A549 (cell line): Measurements from ENCODE around the gene RASA4. TPM values are rescaled to one million over a fixed set of nuclear protein-coding genes. Genes with fewer than 3 reads are reported as not detected.
"Not testable (repeated sequence)": the region's sequence is repeated elsewhere in the genome, so short reads cannot be mapped to it uniquely, and the experiment has no call there.

Source experiments
- ATAC-seq, 2 experiments: fragments of 200-7000 bp in 1 of 2; fragments of >200 bp in 1 of 2; cut with Nextera tagmentation in 1 of 2; cut with Tn5 transposase in 1 of 2; 3 replicates each; pipeline versions ENCODE4 v1.8.0 to v1.9.1; 2018 to 2020; ENCODE audit warnings: mild to moderate bottlenecking in 1 of 2, moderate library complexity in 1 of 2
- CTCF ChIA-PET: fragments of 300-600 bp; sonication (Branson Sonifier 250); formaldehyde crosslinking; extraction: SDS; loops from one replicate; lab custom pipeline; 2021; ENCODE audit warnings: antibody characterized with exemption, inconsistent platforms; lab: Yijun Ruan, JAX
- POLR2A ChIA-PET: fragments of 350-600 bp; formaldehyde crosslinking; extraction: SDS; loops from one replicate; lab custom pipeline; 2021; ENCODE audit warnings: antibody characterized with exemption, inconsistent platforms; lab: Yijun Ruan, JAX
- DNase-seq, 2 experiments: peaks; one replicate each; pipeline versions ENCODE4 v3.0.0 to v3.0.0-alpha.2; 2011 to 2016; ENCODE audit warnings: low read depth in 1 of 2, low spot score in 1 of 2
- FAIRE-seq: peaks from 2 replicates; lab custom pipeline; 2011; peaks lifted over from hg19 to GRCh38; lab: Jason Lieb, UNC
- H3K27ac ChIP-seq, 2 experiments: fragments of >200 bp; sonication (Bioruptor Twin); formaldehyde crosslinking; 3 replicates each; pipeline ENCODE4 v1.5.1; 2016 to 2017
- H3K4me1 ChIP-seq: fragments of >200 bp; sonication (Bioruptor Twin); formaldehyde crosslinking; 3 replicates; pipeline ENCODE4 v1.6.1; 2016
- H3K4me2 ChIP-seq: fragments of >200 bp; sonication (Bioruptor Twin); formaldehyde crosslinking; 3 replicates; pipeline ENCODE4 v1.6.1; 2016
- H3K4me3 ChIP-seq: fragments of >200 bp; sonication (Bioruptor Twin); formaldehyde crosslinking; 3 replicates; pipeline ENCODE4 v1.5.1; 2016
- H3K9me3 ChIP-seq: fragments of >200 bp; sonication (Bioruptor Twin); formaldehyde crosslinking; 3 replicates; pipeline ENCODE4 v1.6.1; 2016
- JUN ChIP-seq, 2 experiments: fragments of >200 bp; sonication (Bioruptor Twin); formaldehyde crosslinking; IDR thresholded peaks; 2 replicates in 1 of 2; 3 replicates in 1 of 2; pipeline ENCODE4 v1.6.1; 2016 to 2017
- KDM5A ChIP-seq: fragments of 200-600 bp; sonication (generic); IDR thresholded peaks from 2 replicates; pipeline ENCODE4 v1.6.1; 2016; ENCODE audit warnings: antibody characterized with exemption, mild to moderate bottlenecking
- PHF8 ChIP-seq: fragments of 200-600 bp; sonication (generic); IDR thresholded peaks from 2 replicates; pipeline ENCODE4 v1.6.1; 2016; ENCODE audit warnings: low read depth, mild to moderate bottlenecking, antibody characterized with exemption, moderate library complexity, borderline replicate concordance
- POLR2A ChIP-seq: IDR thresholded peaks from 2 replicates; pipeline ENCODE4 v1.6.1; 2012; ENCODE audit warnings: mild to moderate bottlenecking, low read length
- WGBS: methylation state at CpG from one replicate; pipeline ENCODE4 v1.1.6; 2017; ENCODE audit errors: missing lambda C conversion rate; 5-methylcytosine and 5-hydroxymethylcytosine counted together
- polyA plus RNA-seq, 4 experiments: library from polyadenylated mRNA; depleted of rRNA in 3 of 4; stranded (reverse); fragments of >200 nt; fragmentation: RNase III in 1 of 4; extraction: RNeasy Plus Mini Kit Qiagen cat#74134 plus additional on column Dnase treatment in 1 of 4; gene quantifications; 2 replicates in 3 of 4; 3 replicates in 1 of 4; pipeline ENCODE4 v1.2.3, GENCODE V29; 2011 to 2017
- TF ChIP-seq, protein P1 (sequence below): fragments of >200 bp; sonication (Bioruptor Twin); formaldehyde crosslinking; IDR thresholded peaks from 3 replicates; pipeline ENCODE4 v1.5.1; 2016

RASA4 gene
- polyA plus RNA-seq, 2 of the 4 experiments (the other 2 are of a cell fraction) = 1.8 to 3.2 TPM

GRCh38 chr7:102577315-102578240 lies 39.0 kb downstream of the RASA4 start:
- H3K4me1 ChIP-seq, H3K27ac ChIP-seq, CTCF ChIA-PET, POLR2A ChIA-PET, H3K9me3 ChIP-seq, FAIRE-seq, DNase-seq, H3K4me3 ChIP-seq, H3K4me2 ChIP-seq: not testable (repeated sequence)
- ATAC-seq = peak in 1 of 2 experiments; percentile 3; a peak in 1 of 6 replicates
- WGBS = 75% methylated on average over 7 of the region's 7 CpGs

- H3K27ac ChIP-seq, ATAC-seq, FAIRE-seq, H3K4me1 ChIP-seq, POLR2A ChIA-PET, DNase-seq, H3K9me3 ChIP-seq, H3K4me3 ChIP-seq, H3K4me2 ChIP-seq, CTCF ChIA-PET: not testable (repeated sequence)
- no CpG with 5 or more reads among the region's 3 CpGs for WGBS
Measured at GRCh38 chr7:102576363-102576762, 40.2 kb downstream of the RASA4 start.

GRCh38 chr7:102574607-102575006 lies 41.9 kb downstream of the RASA4 start:
- H3K4me3 ChIP-seq, H3K9me3 ChIP-seq, DNase-seq, H3K27ac ChIP-seq, CTCF ChIA-PET, POLR2A ChIA-PET, ATAC-seq, H3K4me2 ChIP-seq, H3K4me1 ChIP-seq, FAIRE-seq: not testable (repeated sequence)
- no CpG with 5 or more reads among the region's 6 CpGs for WGBS

DNA sequence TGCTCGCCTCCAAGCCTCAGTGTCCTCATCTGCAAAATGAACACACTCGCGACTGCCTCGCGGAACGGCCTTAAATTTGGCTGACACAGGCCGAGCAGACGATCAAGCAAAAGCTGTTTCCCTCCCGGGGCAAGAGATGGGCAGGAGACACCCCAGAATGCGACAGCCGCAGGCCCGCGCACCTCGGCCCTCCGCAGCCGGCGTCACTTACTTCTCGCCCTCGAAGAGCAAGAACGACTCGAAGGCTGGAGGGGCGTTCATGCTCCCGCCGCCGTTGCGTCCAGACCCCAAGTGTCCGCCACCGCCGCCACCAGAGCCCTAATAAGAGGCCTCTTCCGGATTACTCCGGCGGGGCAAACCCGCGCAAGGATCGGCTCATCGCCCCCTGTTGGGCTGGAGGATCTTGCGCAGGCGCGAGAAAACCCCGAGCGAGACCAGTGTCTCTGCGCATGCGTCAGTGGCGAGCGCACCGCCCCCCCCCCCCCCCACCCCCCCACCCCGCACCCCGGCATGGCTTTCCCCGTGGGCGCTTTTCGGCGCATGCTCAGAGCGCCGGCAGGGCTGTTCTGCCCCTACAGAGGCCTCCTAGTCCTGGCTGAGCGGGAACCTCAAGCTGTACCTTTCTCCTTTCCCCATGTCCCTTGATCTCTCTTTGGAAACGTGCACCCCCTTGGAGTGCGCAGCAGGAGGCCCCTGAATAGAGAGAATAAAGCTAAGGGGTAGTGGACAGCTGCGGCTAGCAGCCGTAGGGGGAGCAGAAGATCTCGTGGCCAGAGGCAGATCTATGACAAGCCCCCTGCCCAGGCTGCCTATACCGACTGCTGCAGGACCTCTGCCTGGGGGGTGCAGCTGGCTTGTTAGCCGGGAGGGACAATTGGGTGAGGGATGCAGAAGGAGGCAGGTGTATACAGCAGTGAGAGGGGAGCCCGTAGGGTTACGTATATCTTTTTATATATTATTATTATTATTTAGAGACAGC lies 44.0 kb downstream of the RASA4 start, which contains the start of gene POLR2J3:
TSS of gene POLR2J3 (minus strand) at position 323 of the 979 bp plus-strand sequence. CDS start at position 261, 62 bp downstream.
- DNase-seq (peak in 1 of 2 experiments; percentile 84), ATAC-seq (peak; percentile 84 to 92)
- H3K9me3 ChIP-seq, POLR2A ChIA-PET, H3K4me2 ChIP-seq, FAIRE-seq, H3K4me1 ChIP-seq, CTCF ChIA-PET: not testable (repeated sequence)
- TF ChIP-seq POLR2A = peak; percentile 11; the same call in 1 of the 2 replicates
- TF ChIP-seq, protein P1, sequence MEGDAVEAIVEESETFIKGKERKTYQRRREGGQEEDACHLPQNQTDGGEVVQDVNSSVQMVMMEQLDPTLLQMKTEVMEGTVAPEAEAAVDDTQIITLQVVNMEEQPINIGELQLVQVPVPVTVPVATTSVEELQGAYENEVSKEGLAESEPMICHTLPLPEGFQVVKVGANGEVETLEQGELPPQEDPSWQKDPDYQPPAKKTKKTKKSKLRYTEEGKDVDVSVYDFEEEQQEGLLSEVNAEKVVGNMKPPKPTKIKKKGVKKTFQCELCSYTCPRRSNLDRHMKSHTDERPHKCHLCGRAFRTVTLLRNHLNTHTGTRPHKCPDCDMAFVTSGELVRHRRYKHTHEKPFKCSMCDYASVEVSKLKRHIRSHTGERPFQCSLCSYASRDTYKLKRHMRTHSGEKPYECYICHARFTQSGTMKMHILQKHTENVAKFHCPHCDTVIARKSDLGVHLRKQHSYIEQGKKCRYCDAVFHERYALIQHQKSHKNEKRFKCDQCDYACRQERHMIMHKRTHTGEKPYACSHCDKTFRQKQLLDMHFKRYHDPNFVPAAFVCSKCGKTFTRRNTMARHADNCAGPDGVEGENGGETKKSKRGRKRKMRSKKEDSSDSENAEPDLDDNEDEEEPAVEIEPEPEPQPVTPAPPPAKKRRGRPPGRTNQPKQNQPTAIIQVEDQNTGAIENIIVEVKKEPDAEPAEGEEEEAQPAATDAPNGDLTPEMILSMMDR = peak; percentile 35
- peak in 1 of 2 experiments; percentile 60; a peak in 2 of 5 replicates for TF ChIP-seq JUN (IDR thresholded peaks at IDR 0.05)
- TF ChIP-seq KDM5A = peak; percentile 71
- TF ChIP-seq PHF8 = peak; percentile 93
- Histone ChIP-seq H3K27ac (peak within 1 kb of the TSS; percentile 81 to 91), H3K4me3 (peak within 1 kb of the TSS; percentile 72)
- under 1% methylated on average over 22 of the region's 64 CpGs for WGBS

DNA sequence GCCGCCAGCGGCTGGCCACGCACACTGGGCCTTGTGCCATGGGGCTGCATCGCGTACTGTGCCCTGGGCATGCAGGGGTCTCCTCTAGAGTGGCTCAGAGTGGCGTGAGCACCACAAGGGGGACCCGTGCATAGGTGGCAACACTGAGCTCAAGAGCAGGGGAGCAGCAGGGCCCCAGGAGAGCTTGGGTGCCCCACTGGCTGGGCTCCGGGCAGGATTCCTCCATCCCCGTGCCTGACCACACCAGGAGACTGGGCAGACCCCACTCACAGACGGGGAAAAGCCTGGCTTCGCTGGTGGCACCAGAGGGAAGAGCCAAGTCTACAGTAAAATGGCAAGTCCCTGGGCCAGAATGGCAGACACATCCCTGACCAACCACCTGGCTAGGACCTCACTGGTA lies 47.9 kb downstream of the RASA4 start:
- CTCF ChIA-PET, H3K4me2 ChIP-seq, DNase-seq, POLR2A ChIA-PET, H3K4me1 ChIP-seq, H3K4me3 ChIP-seq, H3K27ac ChIP-seq, FAIRE-seq, ATAC-seq, H3K9me3 ChIP-seq: not testable (repeated sequence)
- 75% methylated on average over 4 of the region's 11 CpGs for WGBS

DNA sequence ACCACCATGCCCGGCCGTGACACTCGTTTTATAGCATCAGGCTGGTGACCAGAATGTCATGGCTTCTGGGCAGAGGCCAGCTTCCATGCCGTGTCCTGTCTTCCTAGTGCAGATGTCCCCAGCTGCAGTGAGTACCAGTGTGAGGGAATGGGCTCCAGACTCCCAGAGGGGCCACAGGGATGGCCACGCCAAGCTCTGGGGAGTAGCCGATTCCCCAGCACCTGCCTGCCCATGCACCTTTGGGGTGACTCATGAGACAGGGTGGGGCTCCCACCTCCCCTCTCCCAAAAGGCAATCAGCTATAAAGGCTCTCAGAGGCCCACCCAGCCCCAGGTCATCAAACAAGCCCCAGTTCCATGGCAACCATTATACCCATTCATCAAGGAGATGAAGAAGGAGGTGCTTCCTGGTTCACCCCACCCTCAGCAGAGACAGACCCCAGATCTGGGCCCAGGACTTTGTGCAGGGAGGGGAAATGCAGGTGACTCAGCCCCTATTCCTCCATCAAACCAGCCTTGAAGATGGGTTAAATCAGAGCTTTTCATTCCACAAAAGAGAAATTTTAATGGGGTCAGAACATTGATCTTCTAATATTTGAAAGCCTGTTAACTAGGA lies 65.6 kb downstream of the RASA4 start, which contains the start of gene SPDYE2:
TSS of gene SPDYE2 (plus strand) at position 419 of the 615 bp plus-strand sequence. CDS start 2,030 bp downstream, outside the sequence.
- POLR2A ChIA-PET, H3K27ac ChIP-seq, H3K4me3 ChIP-seq, CTCF ChIA-PET, DNase-seq, H3K4me1 ChIP-seq, H3K9me3 ChIP-seq, H3K4me2 ChIP-seq, FAIRE-seq: not testable (repeated sequence)
- WGBS = no CpG with 5 or more reads among the region's 6 CpGs
- ATAC-seq = peak in 1 of 2 experiments; percentile 26; a peak in 3 of 6 replicates

DNA sequence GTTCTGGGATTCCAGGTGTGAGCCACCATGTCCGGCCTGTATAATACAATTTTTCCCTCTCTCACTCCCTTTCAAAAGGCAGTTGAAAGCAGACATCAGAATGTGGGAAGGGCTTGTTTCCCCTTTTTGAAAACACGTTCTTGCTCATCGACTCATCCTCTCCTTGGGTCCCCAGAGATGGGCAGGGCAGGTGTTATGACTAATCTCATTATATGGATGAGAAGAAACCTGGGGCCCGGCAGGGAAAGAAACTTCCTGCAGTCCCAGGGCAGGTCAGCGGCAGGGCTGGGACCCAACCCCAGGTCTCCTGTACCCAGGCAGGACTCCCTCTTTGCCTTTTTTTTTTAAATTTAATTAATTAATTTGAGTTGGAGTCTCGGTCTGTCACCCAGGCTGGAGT lies 70.2 kb downstream of the RASA4 start:
- H3K27ac ChIP-seq, FAIRE-seq, H3K4me1 ChIP-seq, CTCF ChIA-PET, H3K4me3 ChIP-seq, H3K4me2 ChIP-seq, POLR2A ChIA-PET, DNase-seq, H3K9me3 ChIP-seq: not testable (repeated sequence)
- 46% methylated on average over 3 of the region's 6 CpGs for WGBS
- peak; percentile 32 to 51; a peak in 5 of 6 replicates for ATAC-seq

- ATAC-seq, H3K27ac ChIP-seq, FAIRE-seq, H3K4me1 ChIP-seq, POLR2A ChIA-PET, DNase-seq, H3K4me2 ChIP-seq, H3K9me3 ChIP-seq, CTCF ChIA-PET, H3K4me3 ChIP-seq: not testable (repeated sequence)
- 97% methylated on average over 7 of the region's 12 CpGs for WGBS
Measured at GRCh38 chr7:102545288-102545687, 71.3 kb downstream of the RASA4 start.
